ENCODE measurements around the gene PPP1R8. TPM values are rescaled to one million over a fixed set of nuclear protein-coding genes. Genes with fewer than 3 reads are reported as not detected.
"Not testable (repeated sequence)": the region's sequence is repeated elsewhere in the genome, so short reads cannot be mapped to it uniquely, and the experiment has no call there.

The PPP1R8 gene
- total and polyA plus RNA-seq, 12 donors = 16.9 to 63.5 (median 30.4) TPM

- Histone ChIP-seq H3K27ac (peak overlapping the region in 1 of 5 donors; percentile 55), H3K4me1 (replicated peaks in 1 of 2) (peaks cover 22 to 50% of the 10 kb centered on the region in 2 donors), H3K4me3 (no peak overlapping the region), H3K27me3 (no peaks in the 10 kb centered on the region), H3K36me3 (replicated peaks in 1 of 2) (peaks cover 0 to 10% of the 10 kb centered on the region in 2 donors), H3K9me3 (replicated peaks in 1 of 3) (no peaks in the 10 kb centered on the region)
- no peak for TF ChIP-seq CTCF (IDR thresholded peaks at IDR 0.05)
- no peak for TF ChIP-seq POLR2A (IDR thresholded peaks at IDR 0.05)
- DNase-seq = peak in 1 of 7 donors; percentile 24
- intact Hi-C loops (cut with DNase I) = no loop called here
These were observed 44.7 kb upstream of the PPP1R8 start for GRCh38 chr1:27785781-27786455.

GRCh38 chr1:27787895-27788294, 42.7 kb upstream of the PPP1R8 start:
- Histone ChIP-seq H3K27me3 (no peaks in the 10 kb centered on the region), H3K27ac (peak overlapping the region in 1 of 5 donors; percentile 40), H3K36me3 (replicated peaks in 1 of 2) (peaks cover 0 to 22% of the 10 kb centered on the region in 2 donors), H3K4me1 (replicated peaks in 1 of 2) (peaks cover 22 to 46% of the 10 kb centered on the region in 2 donors), H3K9me3 (replicated peaks in 1 of 3) (no peaks in the 10 kb centered on the region), H3K4me3 (no peak overlapping the region)
- peak in 1 of 7 donors; percentile 14 for DNase-seq
- intact Hi-C loops (cut with DNase I) = no loop called here
- TF ChIP-seq CTCF (IDR thresholded peaks at IDR 0.05) = no peak
- TF ChIP-seq POLR2A (IDR thresholded peaks at IDR 0.05) = no peak

- Histone ChIP-seq H3K4me1 (replicated peaks in 1 of 2) (peaks cover 22 to 40% of the 10 kb centered on the region in 2 donors), H3K4me3 (no peak overlapping the region), H3K27ac (peak overlapping the region; percentile 14 to 69 (median 49)), H3K36me3 (replicated peaks in 1 of 2) (peaks cover 0 to 39% of the 10 kb centered on the region in 2 donors), H3K27me3 (no peaks in the 10 kb centered on the region), H3K9me3 (replicated peaks in 1 of 3) (no peaks in the 10 kb centered on the region)
- TF ChIP-seq CTCF (IDR thresholded peaks at IDR 0.05) = no peak
- no peak for TF ChIP-seq POLR2A (IDR thresholded peaks at IDR 0.05)
- WGBS, 4 donors = 23 to 37% (median 30%) methylated on average over 4 of the region's 4 CpGs
- DNase-seq = peak; percentile 46 to 91 (median 82)
- intact Hi-C loops (cut with DNase I) = no loop called here
These were observed 41.0 kb upstream of the PPP1R8 start for GRCh38 chr1:27789540-27790041.

- peaks cover 0 to 46% of the 10 kb centered on the region in 2 donors for H3K36me3 ChIP-seq (replicated peaks in 1 of 2)
- H3K9me3 ChIP-seq (replicated peaks in 1 of 3); H3K4me3 ChIP-seq; H3K27me3 ChIP-seq; intact Hi-C loops (cut with DNase I); DNase-seq: not testable (repeated sequence)
- peaks cover 22 to 40% of the 10 kb centered on the region in 2 donors for H3K4me1 ChIP-seq (replicated peaks in 1 of 2)
- 93 to 99% (median 95%) methylated on average over 3 of the region's 3 CpGs for WGBS, 4 donors
- peak overlapping the region in 4 of 5 donors; percentile 34 to 69 (median 50) for H3K27ac ChIP-seq
These were observed 40.3 kb upstream of the PPP1R8 start for GRCh38 chr1:27790270-27790669.

- no peak for DNase-seq
- Histone ChIP-seq H3K27ac (no peak overlapping the region), H3K36me3 (replicated peaks in 1 of 2) (peaks cover 0 to 73% of the 10 kb centered on the region in 2 donors), H3K4me1 (replicated peaks in 1 of 2) (no peaks in the 10 kb centered on the region), H3K4me3 (no peak overlapping the region), H3K27me3 (no peaks in the 10 kb centered on the region), H3K9me3 (replicated peaks in 1 of 3) (no peaks in the 10 kb centered on the region)
- WGBS, 4 donors = 64 to 79% (median 70%) methylated on average over 1 of the region's 1 CpG
- no peak for TF ChIP-seq CTCF (IDR thresholded peaks at IDR 0.05)
- no peak for TF ChIP-seq POLR2A (IDR thresholded peaks at IDR 0.05)
- intact Hi-C loops (cut with DNase I) = no loop called here
These were observed 35.0 kb upstream of the PPP1R8 start for GRCh38 chr1:27795601-27796000.

All from adrenal gland (tissue), 12 donors.